Heart left ventricle (tissue), 16 donors: ENCODE data around the gene DDX43. TPM values are rescaled to one million over a fixed set of nuclear protein-coding genes. Genes with fewer than 3 reads are reported as not detected.

Source experiments
- ATAC-seq, 4 donors: fragments of 200-7000 bp; cut with Tn5 transposase; one replicate each; pipeline ENCODE4 v1.9.1; 2020 to 2022; ENCODE audit warnings: moderate library complexity in 4 of 4, mild to moderate bottlenecking in 3 of 4, moderate number of reproducible peaks in 1 of 4
- DNase-seq, 5 donors: peaks; one replicate each; pipeline ENCODE4 v3.0.0-alpha.2; 2020
- H3K27ac ChIP-seq, 12 donors: fragments of 200-600 bp; sonication (generic) in 4 of 12; one replicate each; pipeline versions ENCODE4 v1.5.0 to v1.8.0; 2016 to 2022; ENCODE audit warnings: mild to moderate bottlenecking in 2 of 12
- H3K27me3 ChIP-seq, 9 donors: fragments of 200-600 bp; sonication (generic) in 2 of 9; one replicate each; pipeline versions ENCODE4 v1.5.1 to v1.8.0; 2016 to 2022; ENCODE audit warnings: mild to moderate bottlenecking in 3 of 9
- H3K36me3 ChIP-seq, 9 donors: fragments of 200-600 bp; sonication (generic) in 2 of 9; one replicate each; pipeline versions ENCODE4 v1.5.0 to v1.8.0; 2018 to 2022; ENCODE audit warnings: mild to moderate bottlenecking in 2 of 9
- H3K4me1 ChIP-seq, 12 donors: fragments of 200-600 bp; sonication (generic) in 4 of 12; one replicate each; pipeline versions ENCODE4 v1.5.0 to v1.8.0; 2016 to 2022; ENCODE audit warnings: mild to moderate bottlenecking in 3 of 12
- H3K4me3 ChIP-seq, 12 donors: fragments of 200-600 bp; sonication (generic) in 4 of 12; one replicate each; pipeline versions ENCODE4 v1.5.0 to v1.8.0; 2017 to 2022; ENCODE audit warnings: mild to moderate bottlenecking in 9 of 12, moderate library complexity in 4 of 12
- H3K9me3 ChIP-seq, 12 donors: fragments of 200-600 bp; sonication (generic) in 4 of 12; one replicate each; pipeline versions ENCODE4 v1.5.0 to v1.8.0; 2016 to 2022; ENCODE audit warnings: mild to moderate bottlenecking in 1 of 12
- CTCF ChIP-seq, 12 donors: fragments of 200-600 bp; sonication (generic) in 4 of 12; IDR thresholded peaks; one replicate each; pipeline versions ENCODE4 v1.5.0 to v1.8.0; 2018 to 2022; ENCODE audit warnings: antibody characterized with exemption in 12 of 12, mild to moderate bottlenecking in 5 of 12
- POLR2A ChIP-seq, 2 donors: fragments of 450-650 bp; IDR thresholded peaks; one replicate each; pipeline ENCODE4 v1.6.1; 2017; ENCODE audit warnings: antibody characterized with exemption in 2 of 2, mild to moderate bottlenecking in 2 of 2, moderate library complexity in 2 of 2
- WGBS, 4 donors: extraction: QIAGEN DNeasy Blood & Tissue Kit in 2 of 4; methylation state at CpG; one replicate each; pipeline versions ENCODE4 v1.1.5 to v1.1.7; 2013 to 2018; 5-methylcytosine and 5-hydroxymethylcytosine counted together
- intact Hi-C, 10 donors: fragments of 100-400 bp; cut with DNase I; formaldehyde crosslinking; loops; one replicate each; pipeline versions ENCODE4 v1.11.1 to v1.14.2; 2022
- polyA plus RNA-seq, 2 donors: library from polyadenylated mRNA; stranded (reverse); fragments of 200-250 nt; gene quantifications; one replicate each; pipeline ENCODE4 v1.2.3, GENCODE V29; 2013
- total RNA-seq, 9 donors: library from RNA; depleted of rRNA in 2 of 9; stranded (reverse); fragments of >200 nt in 2 of 9; fragmentation: NEBNext Ultra II Directional in 3 of 9; extraction: Animal tissue kit (Norgen Biotek cat#: 25700) in 3 of 9; gene quantifications; one replicate each; pipeline versions ENCODE4 v1.1.0 to v1.2.4, GENCODE V29; 2016 to 2023
- donor health status: ischemic (EF 13 %, LVEDD 7.1; RV severe dilation, severe dysfunction).
- donor health status: healthy with polysubstance abuse.
- donor health status: DM: no; HTN: yes; CAD: no.
- donor health status: DM: no; HTN: no; CAD: no.
- donor health status: ischemic (EF 25% LVEDD 6.9; RV normal size, moderate dysfunction).
- donor health status: ischemic (EF 25% LVEDD 5.7; RV mildly dilated, moderate dysfunction).
- donor health status: healthy.
- donor health status: DM: yes; HTN: yes; CAD: no.
- donor health status: ischemic (EF 35%, LVEDD 5.7; RV mildly dilated, moderate dysfunction).
- donor health status: nonischemic (EF 11% LVEDD 7.7; RV severe dilation, severe dysfunction).
- donor health status: DM: yes; HTN: yes; CAD: no.
- donor health status: PGD.
- donor health status: ischemic (EF 29% LVEDD 5.4; RV normal size, mild dysfunction).
- donor health status: nonischemic (EF 23%, LVEDD 6.1; RV moderate dilation, normal function).

The DDX43 gene
- total and polyA plus RNA-seq, 11 donors: 0.08 to 0.52 (median 0.20) TPM; not detected in 3

GRCh38 chr6:73413102-73413501 lies 18.5 kb downstream of the DDX43 start:
- H3K9me3 ChIP-seq: no peaks in the 10 kb centered on the region
- TF ChIP-seq POLR2A (IDR thresholded peaks at IDR 0.05): no peak
- no peak for TF ChIP-seq CTCF (IDR thresholded peaks at IDR 0.05)
- intact Hi-C loops: no loop called here
- H3K27me3 ChIP-seq: no peaks in the 10 kb centered on the region
- no peak for ATAC-seq
- no peaks in the 10 kb centered on the region for H3K4me1 ChIP-seq
- H3K4me3 ChIP-seq: no peak overlapping the region
- H3K36me3 ChIP-seq: peaks cover 0 to 26% (median 0%) of the 10 kb centered on the region in 9 donors
- 81 to 99% (median 89%) methylated on average over 3 of the region's 3 CpGs for WGBS, 4 donors
- no peak overlapping the region for H3K27ac ChIP-seq
- no peak for DNase-seq

- DNase-seq (no peak), ATAC-seq (no peak)
- H3K9me3 ChIP-seq: no peaks in the 10 kb centered on the region
- TF ChIP-seq POLR2A (IDR thresholded peaks at IDR 0.05) (no peak), CTCF (IDR thresholded peaks at IDR 0.05) (no peak)
- peaks cover 0 to 16% (median 0%) of the 10 kb centered on the region in 12 donors for H3K4me1 ChIP-seq
- H3K27ac ChIP-seq: no peak overlapping the region
- no peaks in the 10 kb centered on the region for H3K27me3 ChIP-seq
- 88 to 90% (median 90%) methylated on average over 11 of the region's 11 CpGs for WGBS, 4 donors
- intact Hi-C loops: no loop called here
- H3K36me3 ChIP-seq: peaks cover 0 to 67% (median 13%) of the 10 kb centered on the region in 9 donors
- H3K4me3 ChIP-seq: no peak overlapping the region
These were observed 23.6 kb downstream of the DDX43 start for GRCh38 chr6:73418081-73418741.

- DNase-seq (no peak), ATAC-seq (no peak)
- 87 to 91% (median 88%) methylated on average over 2 of the region's 2 CpGs for WGBS, 4 donors
- Histone ChIP-seq H3K36me3 (peaks cover 0 to 90% (median 38%) of the 10 kb centered on the region in 9 donors), H3K4me1 (peaks cover 0 to 16% (median 0%) of the 10 kb centered on the region in 12 donors), H3K4me3 (no peak overlapping the region), H3K9me3 (peaks cover 0 to 8% (median 0%) of the 10 kb centered on the region in 12 donors), H3K27ac (peak overlapping the region in 1 of 12 donors; percentile 81), H3K27me3 (no peaks in the 10 kb centered on the region)
- intact Hi-C loops: no loop called here
- no peak for TF ChIP-seq POLR2A (IDR thresholded peaks at IDR 0.05)
- TF ChIP-seq CTCF (IDR thresholded peaks at IDR 0.05): no peak
These were observed 26.9 kb downstream of the DDX43 start for GRCh38 chr6:73421534-73421933.

GRCh38 chr6:73435236-73435635 lies 40.6 kb downstream of the DDX43 start:
- Histone ChIP-seq H3K9me3 (no peaks in the 10 kb centered on the region), H3K27me3 (no peaks in the 10 kb centered on the region), H3K4me1 (no peaks in the 10 kb centered on the region), H3K27ac (no peak overlapping the region), H3K36me3 (peaks cover 0 to 90% (median 64%) of the 10 kb centered on the region in 9 donors), H3K4me3 (no peak overlapping the region)
- ATAC-seq: no peak
- 88 to 92% (median 90%) methylated on average over 3 of the region's 3 CpGs for WGBS, 4 donors
- no peak for DNase-seq
- TF ChIP-seq POLR2A (IDR thresholded peaks at IDR 0.05) (no peak), CTCF (IDR thresholded peaks at IDR 0.05) (no peak)
- intact Hi-C loops: no loop called here
